ENCODE data around the gene TSPEAR.

TSPEAR gene

DNA sequence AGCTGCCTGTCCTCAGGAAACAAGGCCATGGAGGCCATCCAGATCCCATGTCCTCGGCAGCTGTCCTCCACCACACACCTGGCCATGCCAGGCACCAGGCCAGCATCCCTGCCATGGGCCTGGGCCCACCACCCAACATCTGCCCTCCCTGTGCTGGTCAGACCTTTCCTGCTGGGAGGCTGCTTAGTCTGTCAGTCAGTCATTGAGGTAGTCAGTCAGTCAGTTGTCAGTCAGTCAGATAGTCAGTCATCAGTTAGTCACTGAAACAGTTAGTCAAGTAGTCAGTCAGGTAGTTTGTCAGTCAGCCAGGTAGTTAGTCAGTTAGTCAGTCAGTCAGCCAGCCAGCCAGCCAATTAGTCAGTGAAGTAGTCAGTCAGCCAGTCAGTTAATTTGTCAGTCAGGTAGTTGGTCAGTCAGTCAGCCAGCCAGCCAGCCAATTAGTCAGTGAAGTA, 188.6 kb downstream of the TSPEAR start:
- no peak for DNase-seq (ENCODE audit: extremely low read depth in 1 of 2, low read depth in 1 of 2)

DNA sequence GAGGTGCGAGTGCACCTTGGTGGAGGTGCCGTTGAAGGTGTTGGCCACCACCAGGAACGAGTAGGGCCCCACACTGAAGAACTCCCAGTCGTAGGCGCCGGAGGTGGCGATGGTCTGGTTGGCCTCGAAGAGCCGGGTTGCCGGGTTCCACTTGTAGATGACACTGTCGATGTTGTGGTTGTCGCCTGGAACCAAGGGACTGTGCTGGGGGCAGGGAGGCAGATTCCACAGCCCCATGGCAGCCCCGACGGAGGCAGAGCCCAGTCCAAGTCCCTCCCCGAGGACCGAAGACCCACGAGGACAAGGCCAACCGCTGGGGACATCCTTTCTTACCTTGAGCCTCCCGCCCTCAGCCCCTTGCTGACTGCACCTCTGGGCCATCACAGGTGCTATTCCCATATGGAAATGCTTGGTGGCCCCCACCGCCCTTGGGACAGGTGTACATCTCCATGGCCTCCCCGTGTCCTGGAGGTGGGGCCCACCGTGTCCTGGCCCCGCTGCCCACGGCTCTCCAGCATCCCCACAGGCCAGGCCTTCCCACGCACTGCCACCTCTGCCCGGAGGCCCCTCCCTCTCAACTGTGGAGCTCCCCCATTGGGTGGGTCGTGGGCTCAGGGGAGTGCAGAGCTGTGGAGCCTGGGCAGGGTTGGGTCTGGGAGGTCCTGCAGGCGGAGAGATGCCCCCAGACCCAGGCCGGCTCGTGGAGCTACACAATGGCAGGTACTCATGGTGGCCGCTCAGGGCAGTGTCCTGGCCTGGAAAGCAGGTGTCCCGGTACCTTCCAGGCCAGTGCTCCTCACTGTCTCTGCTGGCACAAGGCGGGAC, 189.2 kb downstream of the TSPEAR start:
- no peak for DNase-seq (ENCODE audit: extremely low read depth in 1 of 2, low read depth in 1 of 2)

DNA sequence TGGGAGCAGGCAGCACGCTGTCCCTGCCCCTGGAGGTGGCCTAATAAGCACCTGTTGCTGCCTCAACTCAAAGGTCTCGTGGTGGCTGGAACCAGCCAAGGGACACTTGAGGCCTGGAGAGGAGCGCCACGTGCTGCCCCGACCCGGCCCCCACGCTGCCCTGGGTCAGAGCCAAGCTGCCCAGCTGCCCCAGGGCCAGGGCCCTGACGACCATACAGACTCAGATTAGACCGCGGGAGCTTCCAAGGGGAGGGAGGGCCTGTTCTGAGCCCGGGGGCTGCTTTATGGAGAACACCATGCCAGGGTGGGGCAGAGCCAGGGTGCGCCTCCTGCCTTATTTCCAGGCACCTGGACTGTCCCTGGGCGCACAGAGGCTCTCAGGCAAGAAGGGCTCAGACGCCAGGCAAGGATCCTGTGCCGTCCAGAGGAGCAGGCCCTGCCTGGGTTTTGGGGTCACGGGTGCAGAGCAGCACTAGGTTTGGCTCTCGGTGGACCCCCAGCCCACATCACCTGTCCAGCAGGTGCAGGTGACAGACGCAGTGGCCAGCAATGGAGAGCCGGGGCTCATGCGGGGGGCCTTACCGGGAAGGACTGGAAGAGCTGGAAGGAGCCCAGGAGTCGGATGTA, 190.0 kb downstream of the TSPEAR start:
- DNase-seq (ENCODE audit: extremely low read depth in 1 of 2, low read depth in 1 of 2): no peak

DNA sequence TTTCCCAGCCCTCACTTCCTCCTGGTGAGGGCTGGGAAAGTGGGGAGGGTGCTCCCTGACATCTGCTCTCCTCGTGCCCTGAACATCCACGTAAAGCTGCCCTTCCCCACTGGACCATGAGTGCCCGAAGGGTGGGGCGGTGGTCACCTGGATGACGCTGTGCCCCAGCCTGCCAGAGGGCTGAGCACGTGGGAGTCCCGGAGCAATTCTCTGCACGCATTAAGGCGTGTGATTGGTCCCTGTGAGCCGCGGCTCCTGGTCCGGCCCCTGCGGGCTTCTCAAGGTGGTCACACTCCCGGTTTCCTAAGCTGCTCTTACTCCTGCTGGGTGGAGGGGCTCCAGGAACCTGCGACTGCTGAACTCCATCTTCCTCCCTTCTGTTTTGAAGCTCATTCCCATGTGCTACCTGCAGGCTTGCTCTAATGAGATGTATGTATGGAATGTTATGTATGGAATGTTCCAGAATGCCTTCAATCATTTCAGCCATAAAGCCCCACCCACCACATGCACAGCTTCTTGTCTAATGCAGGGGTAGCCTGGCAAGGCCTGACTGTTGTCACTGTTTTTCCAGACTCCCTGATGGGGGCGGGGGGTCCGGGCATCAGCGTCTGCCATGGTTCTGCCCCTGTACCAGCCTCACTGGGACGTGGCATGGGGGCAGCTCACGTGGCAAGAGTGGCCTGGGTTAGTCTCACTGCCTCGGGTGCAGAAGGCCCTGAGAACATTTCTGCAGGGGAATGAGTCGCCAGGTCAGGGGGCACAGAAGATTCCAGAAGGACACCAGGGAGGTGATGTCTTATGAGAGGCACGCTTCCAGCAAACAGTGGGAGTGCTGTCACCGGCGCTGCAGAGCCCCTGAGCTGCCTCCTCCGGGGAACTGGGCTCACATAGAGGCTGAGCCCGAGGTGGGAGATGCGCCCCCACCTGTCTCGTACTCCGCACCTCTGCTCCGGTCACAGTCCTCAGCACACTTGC, 190.8 kb downstream of the TSPEAR start:
- DNase-seq (ENCODE audit: extremely low read depth in 1 of 2, low read depth in 1 of 2): no peak

DNA sequence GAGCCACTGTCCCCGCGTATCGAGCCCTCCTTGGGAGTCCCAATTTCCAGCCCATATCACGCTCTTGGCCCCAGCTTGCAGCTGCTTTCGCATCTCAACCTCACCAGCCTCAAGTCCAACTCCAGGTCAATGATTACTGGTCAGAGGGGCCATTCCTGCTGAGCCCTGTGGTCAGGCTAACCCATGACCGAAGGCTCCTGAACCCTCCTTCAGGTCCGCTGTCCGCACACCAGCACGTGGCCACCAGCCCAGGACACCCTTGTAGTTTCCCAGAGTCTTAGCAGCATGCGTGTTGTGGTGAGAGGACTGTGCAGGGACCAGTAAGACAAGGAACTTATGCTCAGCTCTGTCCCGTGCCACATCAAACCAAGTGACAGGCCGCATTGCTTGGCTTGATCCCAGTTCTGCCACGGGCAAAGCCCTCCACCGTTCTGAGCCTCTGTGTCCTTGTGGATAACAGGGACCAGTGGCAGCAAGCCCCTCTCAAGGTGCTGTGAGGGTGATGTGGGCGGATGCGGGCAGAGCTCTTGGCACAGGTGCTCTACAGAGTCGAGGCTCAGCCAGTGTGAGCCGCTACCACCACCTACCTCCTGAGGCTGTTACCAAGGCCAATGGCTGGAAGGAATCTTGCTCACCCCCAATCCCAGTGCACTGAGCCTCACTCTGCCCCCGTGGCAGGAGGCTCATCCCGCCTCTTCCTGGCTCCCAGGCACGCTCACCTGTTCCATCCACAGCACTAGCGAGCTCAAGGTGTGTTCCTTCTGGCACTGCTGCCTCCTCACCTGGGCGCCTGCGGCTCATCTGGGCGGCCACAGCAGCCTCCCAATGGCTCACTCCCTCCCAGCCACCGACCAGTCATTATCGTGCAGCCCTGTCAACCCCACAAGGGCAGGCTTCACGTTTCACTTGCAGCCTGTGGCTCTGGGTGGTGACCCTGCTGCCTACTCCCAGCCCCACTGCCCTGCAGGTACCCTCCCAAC, 191.7 kb downstream of the TSPEAR start:
- DNase-seq (ENCODE audit: extremely low read depth in 1 of 2, low read depth in 1 of 2): no peak

DNA sequence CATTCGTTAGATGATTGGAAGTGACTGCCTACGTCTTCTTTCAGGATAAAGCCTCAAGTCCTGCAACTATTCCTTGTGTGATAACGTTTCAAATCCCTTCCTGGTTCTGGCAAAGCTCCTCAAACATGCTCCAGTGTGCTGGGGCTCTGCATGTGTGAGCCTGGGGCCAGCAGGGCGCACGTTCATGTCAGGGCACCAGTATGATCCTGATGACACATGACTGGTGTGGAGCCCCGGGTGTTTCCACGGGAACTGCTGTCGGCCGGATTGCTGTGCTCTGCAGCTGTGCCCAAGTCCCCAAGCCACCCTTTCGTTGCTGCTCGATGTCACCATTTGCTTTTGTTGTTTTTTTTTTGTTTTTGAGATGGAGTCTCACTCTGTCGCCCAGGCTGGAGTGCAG, 192.7 kb downstream of the TSPEAR start:
- no peak for DNase-seq (ENCODE audit: extremely low read depth in 1 of 2, low read depth in 1 of 2)

DNA sequence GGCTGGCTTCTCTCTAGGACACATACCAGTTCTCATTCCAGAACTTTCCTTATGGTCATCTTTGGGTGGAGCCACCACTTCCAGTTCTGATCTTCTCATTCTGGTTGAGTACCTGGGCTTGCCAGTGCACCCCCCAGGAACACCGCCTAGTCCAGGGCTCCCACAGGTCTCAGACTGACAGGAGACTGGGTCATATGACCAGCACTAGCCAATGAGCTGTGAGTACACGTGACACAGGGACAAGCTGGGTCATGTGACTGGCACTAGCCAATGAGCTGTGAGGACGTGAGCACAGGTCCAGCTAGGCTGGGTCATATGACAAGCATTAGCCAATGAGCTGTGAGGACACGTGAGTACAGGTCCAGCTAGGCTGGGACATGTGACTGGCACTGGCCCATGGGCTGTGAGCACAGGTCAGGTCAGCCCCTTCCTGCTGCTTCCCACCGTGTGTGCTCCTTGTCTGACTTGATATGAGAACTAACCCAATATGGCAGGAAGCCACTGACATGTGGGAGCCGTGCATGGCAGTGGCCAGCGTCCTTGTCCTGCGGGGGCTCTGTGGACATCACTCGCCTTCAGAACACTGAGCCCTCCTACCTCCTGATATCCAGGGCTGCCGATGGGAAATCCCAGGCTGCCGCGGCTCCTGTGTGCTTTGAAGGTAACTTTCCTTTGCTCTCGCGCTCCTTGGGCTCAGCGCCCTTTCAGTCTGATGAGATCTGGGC, 194.0 kb downstream of the TSPEAR start:
- DNase-seq (ENCODE audit: extremely low read depth in 1 of 2, low read depth in 1 of 2): no peak

DNA sequence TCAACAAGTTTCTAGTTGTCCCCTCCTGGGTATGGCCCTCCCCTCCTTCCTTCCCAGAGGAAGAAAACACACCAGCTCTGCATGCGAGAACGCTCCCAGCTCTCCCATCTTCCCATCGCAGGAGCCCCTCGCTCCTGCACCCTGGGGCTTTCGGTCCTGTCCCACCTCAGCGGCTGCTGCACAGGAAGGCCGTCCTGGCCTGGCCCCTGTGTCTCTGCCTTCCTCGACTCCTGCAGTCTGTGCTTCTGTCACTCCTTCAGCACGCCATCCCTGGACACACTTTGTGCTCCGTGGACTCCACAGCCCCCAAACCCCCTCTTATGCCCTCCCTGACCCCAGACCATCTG, 194.6 kb downstream of the TSPEAR start:
- no peak for DNase-seq (ENCODE audit: extremely low read depth in 1 of 2, low read depth in 1 of 2)

DNA sequence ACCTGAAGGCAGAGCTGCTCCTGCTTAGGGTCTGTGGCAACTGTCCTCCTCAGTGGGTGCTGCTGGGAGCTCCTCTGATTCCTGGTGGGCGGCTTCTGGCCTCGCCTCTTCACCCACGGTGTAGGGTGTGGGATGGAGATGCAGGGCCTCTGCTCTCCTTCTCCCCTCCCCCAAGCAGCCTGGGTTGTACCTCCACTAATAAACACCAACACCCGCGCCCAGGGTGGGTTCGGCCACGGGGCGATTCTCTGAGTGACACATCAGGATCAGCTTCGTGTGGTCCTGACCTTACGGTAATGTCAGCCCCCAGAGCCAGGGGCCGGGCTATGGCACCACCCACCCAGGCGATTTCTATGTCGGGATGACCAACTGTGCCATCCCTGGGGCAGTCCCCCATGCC, 195.0 kb downstream of the TSPEAR start:
- no peak for DNase-seq (ENCODE audit: extremely low read depth in 1 of 2, low read depth in 1 of 2)

DNA sequence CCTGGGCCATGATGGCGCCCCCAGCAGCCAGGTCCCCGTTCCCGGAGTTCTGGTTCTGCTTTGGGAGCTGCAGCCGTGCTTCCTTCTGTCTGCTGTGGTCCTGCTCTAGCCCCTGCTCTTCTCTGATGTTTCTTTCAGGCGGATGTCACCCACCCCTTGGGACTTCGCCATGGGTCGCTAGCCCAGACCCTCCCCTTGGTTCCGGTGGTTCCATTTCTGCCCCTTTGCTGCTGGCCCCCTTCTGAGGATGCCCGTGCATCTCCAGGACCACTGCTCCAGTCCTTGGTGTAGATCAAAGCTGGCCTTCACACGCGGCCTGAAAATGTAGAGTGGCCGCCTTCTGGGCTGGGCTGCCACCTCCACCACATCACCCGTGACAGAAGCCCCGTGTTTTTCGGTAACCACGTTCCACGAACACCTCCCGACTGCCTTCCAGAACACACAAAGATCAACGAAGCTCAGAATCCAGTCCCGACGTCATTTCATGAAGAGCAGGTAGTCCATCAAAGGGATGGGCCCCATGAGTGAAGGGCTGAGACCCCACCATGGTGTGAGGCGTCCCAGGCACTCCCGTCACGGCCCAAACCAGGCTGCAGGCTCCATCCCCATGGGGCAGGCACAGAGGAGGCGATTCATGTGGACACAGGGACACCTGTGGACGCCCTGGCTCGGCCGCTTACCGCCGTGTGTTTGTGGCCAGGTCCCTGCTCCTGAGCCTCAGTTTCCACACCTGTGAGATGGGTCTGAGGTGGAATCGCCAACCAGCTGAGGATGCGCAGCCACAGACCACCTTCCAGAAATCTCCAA, 195.8 kb downstream of the TSPEAR start:
- DNase-seq (ENCODE audit: extremely low read depth in 1 of 2, low read depth in 1 of 2): no peak

DNA sequence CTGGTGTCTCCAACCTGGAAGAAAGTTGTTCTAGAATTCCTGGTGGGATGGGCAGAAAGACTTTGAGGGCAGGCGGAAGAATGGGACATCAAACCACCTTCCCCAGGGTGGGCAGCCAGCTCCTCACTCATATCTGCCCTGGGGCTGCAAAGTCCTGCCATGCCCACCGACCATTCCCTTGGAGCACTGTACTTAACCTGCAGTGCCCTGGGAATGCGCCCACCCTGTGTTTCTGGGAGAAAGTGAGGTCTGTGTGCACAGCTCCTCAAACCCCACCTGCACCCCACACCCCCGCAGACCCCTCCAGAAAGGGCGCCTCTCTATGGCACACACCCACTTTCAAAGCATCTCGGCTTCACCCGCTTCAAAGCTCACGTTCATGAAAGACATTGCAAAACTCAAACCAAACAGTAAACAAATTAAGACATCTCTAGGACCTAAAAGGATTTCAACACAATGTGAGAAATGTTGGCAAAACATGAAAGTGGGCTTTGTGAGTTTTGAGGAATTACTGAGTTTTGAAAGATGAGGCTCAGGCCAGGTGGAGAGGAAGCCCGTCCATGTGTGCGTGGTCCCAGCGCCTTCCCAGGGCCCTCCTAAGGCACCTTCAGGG, 196.5 kb downstream of the TSPEAR start:
- no peak for DNase-seq (ENCODE audit: extremely low read depth in 1 of 2, low read depth in 1 of 2)

DNA sequence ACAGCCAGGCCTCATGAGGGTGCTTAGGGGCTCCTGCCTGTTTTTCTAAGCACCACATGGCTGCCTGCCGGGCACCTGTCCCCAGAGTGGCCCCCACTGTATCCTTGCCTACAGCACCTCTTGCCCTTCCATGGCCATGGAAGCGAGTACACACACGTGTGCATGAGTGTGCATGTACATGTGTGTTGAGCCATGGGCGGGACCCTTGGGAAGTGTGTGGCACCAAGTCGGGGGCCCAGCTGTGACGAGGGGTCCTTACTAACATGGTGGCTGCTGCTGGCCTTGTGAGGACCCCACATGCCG, 197.2 kb downstream of the TSPEAR start:
- DNase-seq (ENCODE audit: extremely low read depth in 1 of 2, low read depth in 1 of 2): no peak

DNA sequence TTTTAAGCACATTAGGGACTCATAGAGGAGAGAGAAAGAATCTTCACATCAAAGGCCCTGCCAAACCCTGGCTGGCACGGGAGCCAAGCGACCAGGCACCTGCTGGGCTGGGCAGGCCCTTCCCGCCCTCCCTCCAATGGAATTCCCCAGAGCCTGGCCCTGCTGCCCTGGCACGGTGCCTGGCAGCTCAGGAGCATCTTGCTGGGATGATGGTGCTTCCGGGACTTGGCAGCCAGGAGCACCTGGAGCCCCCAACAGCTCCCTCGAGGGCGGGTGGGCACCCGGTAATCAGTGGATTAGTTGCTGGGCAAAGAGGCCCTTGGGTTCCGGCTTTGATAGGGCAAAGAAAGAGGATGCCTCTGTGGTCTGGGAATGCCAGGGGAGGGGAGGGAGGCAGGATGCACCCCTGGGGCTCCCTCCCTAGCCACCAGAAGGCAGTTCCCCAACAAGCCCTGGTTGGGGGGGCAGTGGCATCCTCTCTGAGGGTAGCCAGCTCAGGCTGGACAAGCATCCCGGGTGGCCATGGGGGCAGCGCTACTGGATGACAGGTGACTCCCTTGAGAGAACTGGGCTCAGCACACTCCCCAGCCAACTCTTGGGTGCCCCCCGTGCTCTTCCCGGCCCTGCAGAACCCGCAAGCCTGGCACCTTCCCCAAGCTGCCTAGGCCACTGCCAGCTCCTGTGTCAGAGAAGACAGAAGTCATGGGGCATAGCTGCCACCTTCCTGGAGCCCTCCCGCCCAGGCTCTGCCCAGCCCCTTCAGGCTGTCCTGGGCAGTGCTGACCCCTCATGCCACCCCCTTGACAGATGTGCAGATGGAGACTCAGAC, 197.8 kb downstream of the TSPEAR start:
- no peak for DNase-seq (ENCODE audit: extremely low read depth in 1 of 2, low read depth in 1 of 2)

DNA sequence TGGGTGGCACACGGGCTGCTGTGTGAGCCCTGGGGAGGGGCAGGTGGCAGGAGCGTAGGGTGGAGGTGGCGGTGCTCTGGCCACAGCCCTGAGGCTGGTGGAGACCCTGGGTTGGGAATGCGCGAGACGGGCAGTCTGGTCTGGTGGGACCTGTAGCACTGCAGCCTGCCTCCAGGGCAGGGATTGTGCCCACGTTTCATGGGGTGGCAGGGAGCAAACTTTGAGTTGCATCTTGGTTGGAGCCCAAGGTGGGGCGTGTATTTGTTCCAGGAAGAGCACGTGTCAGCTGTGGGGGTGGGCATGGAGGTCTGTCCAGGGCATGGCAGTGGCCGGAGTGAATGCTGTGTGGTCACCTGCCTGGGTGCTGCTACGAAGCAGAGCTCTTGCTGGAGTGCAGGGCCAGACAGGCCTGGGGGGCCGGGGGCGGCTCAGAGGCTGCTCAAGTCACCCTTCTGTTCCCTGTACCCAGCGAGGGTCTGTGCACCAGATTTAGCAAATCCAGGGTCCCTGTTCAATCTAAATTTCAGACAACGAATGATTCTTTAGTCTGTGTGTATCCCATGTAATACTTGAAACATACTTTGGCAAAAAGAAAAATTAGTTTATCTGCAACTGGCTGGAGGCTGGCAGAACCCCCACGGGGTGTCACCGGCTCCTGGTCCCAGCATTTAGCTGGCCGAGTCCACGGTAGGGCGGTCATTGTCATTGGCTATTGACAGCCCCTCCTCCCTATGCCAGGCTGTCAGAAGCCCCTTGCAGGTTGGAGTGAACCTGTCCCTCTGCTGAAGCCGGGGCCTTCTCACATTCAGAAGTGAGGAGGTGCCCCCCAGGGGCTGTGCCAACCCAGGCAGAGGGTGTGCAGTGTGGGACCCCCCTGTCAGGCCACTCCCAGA, 198.6 kb downstream of the TSPEAR start:
- DNase-seq (ENCODE audit: extremely low read depth in 1 of 2, low read depth in 1 of 2): no peak

DNA sequence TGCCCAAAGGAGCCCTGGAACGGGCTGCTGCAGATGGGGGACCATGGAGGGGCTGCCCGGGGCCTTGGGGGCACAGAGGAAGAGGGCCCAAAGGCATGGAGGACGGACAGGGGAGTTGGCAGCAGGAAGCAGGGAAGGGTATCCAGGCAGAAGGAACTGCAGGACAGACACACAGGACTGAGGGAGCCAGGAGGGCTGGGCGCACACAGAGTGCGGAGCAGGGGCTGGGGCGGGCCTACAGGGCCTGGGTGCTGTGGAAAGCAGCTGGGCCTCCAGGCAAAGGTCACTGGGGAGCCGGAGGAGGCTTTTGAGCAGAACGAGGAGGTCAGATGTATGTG, 199.5 kb downstream of the TSPEAR start:
- DNase-seq (ENCODE audit: extremely low read depth in 1 of 2, low read depth in 1 of 2): no peak

DNA sequence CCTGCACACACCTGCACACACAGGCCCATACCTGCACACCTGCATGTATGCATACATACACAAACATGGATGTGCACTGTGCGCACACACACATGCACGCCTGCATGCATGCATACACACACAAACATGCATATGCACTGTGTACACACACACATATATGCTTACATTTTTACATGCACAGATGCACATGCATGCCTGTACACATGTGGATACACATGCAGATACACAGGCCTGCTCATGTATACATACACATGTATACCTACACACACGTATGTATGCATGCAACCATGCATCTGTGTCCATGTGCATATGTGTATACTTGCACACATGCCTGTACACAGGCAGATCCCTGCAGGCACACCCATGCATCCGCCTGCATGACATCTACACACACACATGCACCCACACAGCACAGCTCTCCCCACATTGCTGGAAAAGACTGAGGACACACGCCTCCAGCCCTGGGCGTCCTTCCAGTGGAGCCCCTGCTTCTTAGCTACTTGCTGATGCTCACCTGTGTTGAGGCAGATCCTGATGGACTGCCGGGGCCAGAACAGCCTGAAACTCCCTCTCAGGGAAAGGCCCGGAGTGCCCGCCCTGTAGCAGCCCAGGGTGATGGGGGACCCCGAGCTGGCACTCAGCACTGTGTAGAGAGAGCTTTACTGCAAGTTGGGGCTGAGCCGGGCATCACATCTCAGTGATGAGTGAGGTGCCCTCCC, 200.0 kb downstream of the TSPEAR start:
- DNase-seq (ENCODE audit: extremely low read depth in 1 of 2, low read depth in 1 of 2): no peak
